Breast epithelium (tissue), 3 donors: Measurements from ENCODE around the gene SRP68.

Experiments used
- POLR2A ChIP-seq: fragments of 450-650 bp; IDR thresholded peaks from one replicate; pipeline ENCODE4 v1.6.1; 2016; ENCODE audit warnings: antibody characterized with exemption, mild to moderate bottlenecking, moderate library complexity
- TF ChIP-seq, protein P1 (sequence below), 3 donors: fragments of 450-650 bp; IDR thresholded peaks; one replicate each; pipeline ENCODE4 v1.5.1; 2016 to 2017; ENCODE audit warnings: antibody characterized with exemption in 3 of 3, mild to moderate bottlenecking in 3 of 3, moderate library complexity in 3 of 3

DNA sequence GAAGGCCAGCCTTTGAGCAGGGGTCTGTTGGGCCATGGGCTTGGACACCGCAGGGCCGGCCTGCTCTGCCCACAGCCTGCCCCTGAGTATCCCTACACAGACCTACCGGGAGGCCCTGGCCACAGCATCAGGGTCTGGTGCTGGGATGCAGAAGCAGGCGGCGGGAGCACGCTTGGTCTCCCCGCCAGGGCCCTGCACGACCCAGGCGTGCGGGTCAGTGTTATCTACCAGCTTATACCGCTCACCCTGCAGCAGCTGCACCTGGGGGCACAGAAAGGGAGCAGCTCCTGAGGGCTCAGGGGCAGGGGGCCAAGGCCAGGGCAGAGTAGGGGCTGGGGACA is 54.0 kb downstream of the SRP68 start:
- TF ChIP-seq, protein P1, sequence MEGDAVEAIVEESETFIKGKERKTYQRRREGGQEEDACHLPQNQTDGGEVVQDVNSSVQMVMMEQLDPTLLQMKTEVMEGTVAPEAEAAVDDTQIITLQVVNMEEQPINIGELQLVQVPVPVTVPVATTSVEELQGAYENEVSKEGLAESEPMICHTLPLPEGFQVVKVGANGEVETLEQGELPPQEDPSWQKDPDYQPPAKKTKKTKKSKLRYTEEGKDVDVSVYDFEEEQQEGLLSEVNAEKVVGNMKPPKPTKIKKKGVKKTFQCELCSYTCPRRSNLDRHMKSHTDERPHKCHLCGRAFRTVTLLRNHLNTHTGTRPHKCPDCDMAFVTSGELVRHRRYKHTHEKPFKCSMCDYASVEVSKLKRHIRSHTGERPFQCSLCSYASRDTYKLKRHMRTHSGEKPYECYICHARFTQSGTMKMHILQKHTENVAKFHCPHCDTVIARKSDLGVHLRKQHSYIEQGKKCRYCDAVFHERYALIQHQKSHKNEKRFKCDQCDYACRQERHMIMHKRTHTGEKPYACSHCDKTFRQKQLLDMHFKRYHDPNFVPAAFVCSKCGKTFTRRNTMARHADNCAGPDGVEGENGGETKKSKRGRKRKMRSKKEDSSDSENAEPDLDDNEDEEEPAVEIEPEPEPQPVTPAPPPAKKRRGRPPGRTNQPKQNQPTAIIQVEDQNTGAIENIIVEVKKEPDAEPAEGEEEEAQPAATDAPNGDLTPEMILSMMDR (IDR thresholded peaks at IDR 0.05) = no peak
- TF ChIP-seq POLR2A = no peak
